HEK293T (cell line): Measurements from ENCODE around the gene RNF144A.

ENCODE experiments used
- ARNT ChIP-seq: fragments of 450-650 bp; IDR thresholded peaks from 2 replicates; pipeline ENCODE4 v1.6.1; 2017; ENCODE audit warnings: mild to moderate bottlenecking
- BHLHE40 ChIP-seq: fragments of 450-650 bp; IDR thresholded peaks from 2 replicates; pipeline ENCODE4 v1.6.1; 2016; ENCODE audit warnings: mild to moderate bottlenecking, moderate library complexity, borderline replicate concordance
- CTBP1 ChIP-seq: fragments of 450-650 bp; IDR thresholded peaks from 2 replicates; pipeline ENCODE4 v1.6.1; 2016; ENCODE audit warnings: borderline replicate concordance
- ELF4 ChIP-seq: fragments of 450-650 bp; IDR thresholded peaks from 2 replicates; pipeline ENCODE4 v1.6.1; 2017; ENCODE audit warnings: antibody characterized with exemption
- FOXA1 ChIP-seq: fragments of 450-650 bp; IDR thresholded peaks from 2 replicates; pipeline ENCODE4 v1.6.1; 2016; ENCODE audit warnings: mild to moderate bottlenecking
- FOXK2 ChIP-seq: fragments of 450-650 bp; IDR thresholded peaks from 2 replicates; pipeline ENCODE4 v1.6.1; 2016; ENCODE audit warnings: mild to moderate bottlenecking
- FOXM1 ChIP-seq: fragments of 450-650 bp; IDR thresholded peaks from 2 replicates; pipeline ENCODE4 v1.6.1; 2017; ENCODE audit warnings: mild to moderate bottlenecking, borderline replicate concordance
- L3MBTL2 ChIP-seq: fragments of 450-650 bp; conservative IDR thresholded peaks from 2 replicates; pipeline ENCODE4 v1.6.1; 2016; ENCODE audit warnings: mild to moderate bottlenecking
- SP1 ChIP-seq: fragments of 450-650 bp; IDR thresholded peaks from 2 replicates; pipeline ENCODE4 v1.6.1; 2017
- SUZ12 ChIP-seq: fragments of 450-650 bp; IDR thresholded peaks from 2 replicates; pipeline ENCODE4 v1.6.1; 2016; ENCODE audit warnings: mild to moderate bottlenecking
- TARDBP ChIP-seq: fragments of 450-650 bp; IDR thresholded peaks from 2 replicates; pipeline ENCODE4 v1.6.1; 2016
- ZNF384 ChIP-seq: fragments of 450-650 bp; IDR thresholded peaks from 2 replicates; pipeline ENCODE4 v1.6.1; 2016
- TF ChIP-seq, protein P1 (sequence below): fragments of 450-650 bp; IDR thresholded peaks from 2 replicates; pipeline ENCODE4 v1.6.1; 2016

GRCh38 chr2:6923319-6923718, 6.1 kb downstream of the RNF144A start:
- TF ChIP-seq ZNF384 (no peak), BHLHE40 (no peak), SUZ12 (no peak), FOXA1 (no peak), CTBP1 (no peak), FOXK2 (no peak), SP1 (no peak), ELF4 (no peak), L3MBTL2 (no peak), FOXM1 (no peak), ARNT (no peak), TARDBP (no peak)
- TF ChIP-seq, protein P1, sequence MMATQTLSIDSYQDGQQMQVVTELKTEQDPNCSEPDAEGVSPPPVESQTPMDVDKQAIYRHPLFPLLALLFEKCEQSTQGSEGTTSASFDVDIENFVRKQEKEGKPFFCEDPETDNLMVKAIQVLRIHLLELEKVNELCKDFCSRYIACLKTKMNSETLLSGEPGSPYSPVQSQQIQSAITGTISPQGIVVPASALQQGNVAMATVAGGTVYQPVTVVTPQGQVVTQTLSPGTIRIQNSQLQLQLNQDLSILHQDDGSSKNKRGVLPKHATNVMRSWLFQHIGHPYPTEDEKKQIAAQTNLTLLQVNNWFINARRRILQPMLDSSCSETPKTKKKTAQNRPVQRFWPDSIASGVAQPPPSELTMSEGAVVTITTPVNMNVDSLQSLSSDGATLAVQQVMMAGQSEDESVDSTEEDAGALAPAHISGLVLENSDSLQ, result no peak
